Stimulated activated CD4-positive, alpha-beta T cell treated with anti-CD3 and anti-CD28 coated beads, Interleukin-15, amount 100 ng/mL, for 1 hour (primary cell): ENCODE data around the gene SPECC1.
A peak's percentile ranks its signal among the peaks of the same experiment; 100 is the strongest.
"Not testable (repeated sequence)": the region's sequence is repeated elsewhere in the genome, so short reads cannot be mapped to it uniquely, and the experiment has no call there.

Source experiments
- DNase-seq, 2 donors: peaks; one replicate each; pipeline ENCODE4 v3.0.0-alpha.2; 2020; ENCODE audit warnings: low read depth in 1 of 2, low spot score in 1 of 2

Gene SPECC1

DNA sequence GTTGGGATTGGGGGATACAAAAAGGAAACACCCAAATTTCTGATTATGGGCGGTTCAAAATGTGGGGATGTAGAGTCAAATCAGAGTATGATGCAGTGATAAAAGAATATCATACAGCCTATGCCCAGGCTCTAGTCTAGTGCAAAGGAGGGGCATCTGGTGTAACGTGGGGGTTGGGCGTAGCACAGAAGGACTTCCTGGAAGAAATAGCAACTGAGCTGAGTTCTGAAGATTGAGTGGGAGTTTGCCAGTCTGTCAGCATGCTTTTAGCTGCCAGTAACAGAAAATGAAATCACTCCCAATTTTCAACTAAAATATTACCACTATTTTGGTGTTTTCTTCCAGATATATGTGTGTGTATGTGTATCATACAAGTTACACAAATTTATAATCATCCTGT lies 196.9 kb downstream of the SPECC1 start:
- DNase-seq = no peak

DNA sequence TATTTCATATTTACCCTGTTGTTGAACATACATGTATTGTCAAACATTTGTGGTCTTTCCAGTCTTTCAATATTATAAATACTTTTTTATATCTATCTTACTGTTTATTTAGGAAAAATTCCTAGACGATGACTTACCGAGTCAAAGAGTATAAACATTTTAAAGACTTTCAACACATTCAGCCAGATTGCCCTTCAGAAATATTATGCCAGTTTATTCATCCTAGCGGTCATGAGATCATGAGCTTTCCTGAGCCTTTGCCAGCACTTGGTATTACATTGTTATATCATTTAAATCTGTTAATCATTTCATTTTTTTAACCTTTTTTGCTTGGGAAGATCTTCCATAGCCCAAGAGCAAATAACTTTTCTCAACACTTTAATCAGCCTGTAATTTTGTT lies 197.4 kb downstream of the SPECC1 start:
- no peak for DNase-seq

DNA sequence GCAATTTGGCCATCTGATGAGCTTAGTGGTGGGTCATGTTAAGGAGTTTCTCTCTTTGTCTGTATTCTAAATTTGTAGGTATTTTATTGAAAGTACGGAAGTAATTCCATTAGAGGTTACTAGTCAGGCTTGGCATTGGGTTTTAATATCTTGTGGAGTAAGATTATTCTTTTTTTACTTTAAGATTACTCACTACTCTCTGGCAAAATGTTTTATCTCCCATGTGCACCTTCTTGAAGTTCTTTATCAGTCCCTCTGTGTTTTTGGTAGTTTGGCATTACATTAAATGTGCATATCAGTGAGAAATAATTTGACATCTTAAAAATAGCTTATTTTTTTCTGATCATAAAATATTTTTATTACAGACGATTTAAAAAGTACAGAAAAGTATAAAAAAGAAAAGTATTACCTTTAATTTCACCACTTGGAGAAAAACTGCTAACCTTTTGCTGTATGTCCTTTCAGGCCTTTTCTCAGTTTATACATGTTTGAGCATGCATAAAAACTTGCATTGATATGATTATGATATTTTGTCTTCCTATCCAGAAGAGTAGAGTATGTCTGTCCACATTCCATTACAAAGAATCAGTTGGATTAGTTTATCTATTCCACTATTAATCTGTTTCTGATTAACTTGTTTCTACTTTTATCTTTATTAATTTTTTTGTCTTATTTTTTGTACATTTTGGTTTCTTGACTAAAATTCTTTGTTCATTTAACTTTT lies 198.3 kb downstream of the SPECC1 start:
- DNase-seq = no peak

DNA sequence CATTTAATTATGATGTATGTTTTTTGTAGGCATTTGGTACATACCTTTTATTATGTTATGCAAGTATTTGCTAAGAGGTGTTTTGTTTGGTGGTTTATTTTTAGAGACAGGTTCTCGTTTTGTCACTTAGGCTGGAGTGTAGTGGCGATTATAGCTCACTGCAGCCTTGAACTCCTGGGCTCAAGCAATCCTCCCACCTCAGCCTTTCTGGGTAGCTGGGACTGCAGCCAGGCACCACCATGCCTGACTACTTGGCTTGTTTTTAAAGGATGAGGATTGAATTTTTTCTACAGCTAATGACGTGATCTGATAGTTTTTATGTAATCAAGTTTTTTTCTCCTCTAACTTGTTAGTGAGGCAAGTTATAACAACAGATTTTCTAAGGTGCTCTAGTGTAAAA lies 199.6 kb downstream of the SPECC1 start:
- no peak for DNase-seq

DNA sequence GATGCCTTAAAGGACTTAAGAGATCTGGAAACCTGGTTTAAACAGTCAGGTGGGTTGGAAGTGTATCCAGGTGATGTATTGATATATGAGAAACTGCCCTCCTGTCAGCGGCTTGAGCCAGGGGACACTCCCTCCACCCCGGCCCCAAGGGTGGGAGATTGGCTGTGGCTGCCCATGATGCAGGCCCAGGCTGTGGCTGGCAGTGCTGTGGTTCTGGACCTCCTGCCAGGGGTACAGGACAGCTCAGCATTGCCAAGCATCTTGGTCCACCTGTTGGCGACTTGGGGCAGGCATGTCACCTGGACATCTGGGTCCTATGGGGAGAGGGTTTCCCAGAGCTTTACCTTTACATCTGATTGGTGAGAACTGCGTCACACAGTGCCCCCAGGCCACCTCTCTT lies 201.0 kb downstream of the SPECC1 start:
- no peak for DNase-seq

DNA sequence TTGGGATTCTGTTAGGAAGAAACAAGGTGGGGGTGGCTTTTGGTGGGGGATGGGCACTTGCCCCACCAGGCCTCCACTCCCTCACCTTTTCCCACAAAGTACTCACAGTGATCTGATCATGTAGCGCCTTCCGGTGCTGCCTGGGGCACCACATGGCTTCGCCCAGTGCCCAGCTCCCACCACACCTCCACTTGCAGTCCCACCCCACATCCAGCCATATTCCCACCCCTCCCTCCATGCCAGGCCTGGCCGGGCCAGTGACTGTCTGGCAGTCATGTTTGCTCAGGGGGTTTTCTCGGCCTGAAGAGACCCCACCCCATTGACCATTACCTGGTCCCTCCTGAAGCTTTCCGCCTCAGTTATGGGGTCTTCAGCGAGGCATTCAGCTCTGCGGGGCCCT lies 201.5 kb downstream of the SPECC1 start:
- no peak for DNase-seq

DNA sequence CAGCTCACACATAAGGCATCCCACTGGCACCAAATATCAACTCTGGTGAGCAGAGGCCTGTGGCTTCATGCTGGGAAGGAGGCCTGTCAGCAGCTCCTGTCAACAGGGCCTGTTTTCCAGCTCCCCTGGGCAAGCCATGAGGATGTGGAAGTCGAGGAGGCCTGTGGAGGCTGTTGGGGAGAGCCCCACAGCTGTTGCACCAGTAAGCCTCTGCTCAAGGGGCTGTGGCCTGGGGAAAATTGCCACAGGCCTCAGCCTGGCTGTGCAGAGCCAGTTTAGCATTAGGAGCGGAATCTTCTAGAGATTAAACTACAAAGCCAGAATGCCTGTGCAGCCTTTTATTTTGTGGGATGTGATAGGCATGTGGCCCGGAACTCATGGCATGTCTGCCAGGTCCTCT lies 202.1 kb downstream of the SPECC1 start:
- no peak for DNase-seq

DNA sequence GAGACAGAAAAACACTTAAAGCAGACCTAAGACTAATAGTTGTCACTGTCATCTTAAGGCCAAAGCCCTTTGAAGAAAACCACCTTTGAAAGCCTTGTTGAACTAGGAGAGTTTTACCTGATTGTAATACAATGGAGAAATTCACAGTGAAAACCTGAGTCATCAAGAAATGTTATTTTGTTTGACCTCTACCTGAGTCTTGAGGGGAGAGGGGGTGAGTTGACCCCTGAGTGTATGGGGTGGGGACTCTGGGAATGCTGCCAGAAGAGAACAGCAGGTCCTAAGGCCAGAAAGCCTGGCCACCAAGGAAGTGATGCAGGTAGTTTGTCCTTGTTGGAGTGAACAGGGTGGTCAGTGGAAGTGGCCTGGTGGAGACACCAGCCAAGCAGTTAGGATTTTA lies 204.3 kb downstream of the SPECC1 start:
- DNase-seq = no peak

DNA sequence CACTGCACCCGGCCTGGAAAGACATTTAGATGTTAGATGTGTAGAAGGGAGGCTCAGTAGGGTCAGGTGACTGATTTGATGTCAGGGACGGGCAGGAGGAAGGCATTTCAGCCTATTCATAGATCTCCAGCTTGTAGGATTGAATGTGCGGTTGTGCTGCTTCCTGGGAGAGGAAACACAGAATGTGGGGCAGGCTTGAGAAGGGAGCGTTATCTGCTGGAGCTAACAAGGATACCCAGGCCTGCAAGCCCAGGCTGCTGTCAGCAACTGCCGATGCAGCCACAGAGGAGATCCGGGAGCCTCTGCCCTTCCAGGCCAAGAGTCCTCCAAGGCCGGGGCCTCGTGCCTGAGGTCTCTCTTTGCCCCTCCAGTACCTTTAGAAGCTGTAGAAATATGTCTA lies 205.6 kb downstream of the SPECC1 start:
- DNase-seq = no peak

DNA sequence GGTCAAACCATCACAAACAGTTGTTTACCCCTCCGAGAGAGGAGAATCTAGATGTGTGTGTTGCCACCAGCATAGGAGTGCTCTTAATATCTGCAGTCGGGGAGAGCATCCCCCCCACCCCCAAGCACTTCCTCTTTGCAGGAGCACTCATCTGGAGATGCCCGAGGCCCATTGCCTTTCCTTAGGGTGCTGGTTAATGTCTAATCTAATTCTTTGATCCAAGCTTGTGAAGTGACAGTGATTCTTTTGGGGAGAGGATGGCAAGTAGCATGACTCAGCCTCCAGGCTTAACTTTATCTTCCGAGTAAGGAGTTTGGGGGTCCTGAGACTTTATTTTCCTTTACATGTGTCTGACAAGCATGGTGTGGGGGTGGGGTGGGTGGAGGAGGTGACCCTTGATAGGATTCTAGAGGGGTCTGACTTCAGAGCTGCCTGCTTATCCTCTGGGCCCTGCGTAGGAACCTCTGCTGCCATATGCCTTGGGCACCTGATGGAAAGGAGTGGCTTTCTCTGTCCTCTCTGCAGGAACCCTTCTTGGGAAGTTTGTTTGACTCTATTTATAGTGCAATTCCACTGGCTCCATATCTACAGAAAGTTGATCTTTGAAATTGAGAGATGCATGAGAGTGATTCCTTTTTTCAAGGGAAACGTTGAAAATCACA lies 207.1 kb downstream of the SPECC1 start:
- no peak for DNase-seq

DNA sequence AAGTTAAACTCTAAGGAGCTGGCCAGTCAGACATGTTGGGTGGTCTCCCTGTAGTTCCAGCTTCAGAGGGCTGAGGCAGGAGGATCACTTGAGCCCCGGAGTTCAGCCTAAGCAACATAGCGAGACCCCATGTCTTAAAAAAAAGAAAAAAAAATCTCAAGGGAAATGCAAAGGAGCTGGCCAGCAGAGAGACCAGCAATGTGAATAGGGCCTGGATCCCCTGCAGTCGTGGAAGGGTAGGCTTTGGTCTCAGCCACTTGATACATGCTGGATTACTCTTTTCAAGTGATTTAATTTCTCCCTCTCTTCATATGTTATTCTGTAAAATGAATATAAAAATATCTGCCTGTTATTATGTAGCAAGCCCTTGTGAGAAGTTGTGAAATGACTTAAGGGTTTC lies 207.7 kb downstream of the SPECC1 start:
- no peak for DNase-seq

DNA sequence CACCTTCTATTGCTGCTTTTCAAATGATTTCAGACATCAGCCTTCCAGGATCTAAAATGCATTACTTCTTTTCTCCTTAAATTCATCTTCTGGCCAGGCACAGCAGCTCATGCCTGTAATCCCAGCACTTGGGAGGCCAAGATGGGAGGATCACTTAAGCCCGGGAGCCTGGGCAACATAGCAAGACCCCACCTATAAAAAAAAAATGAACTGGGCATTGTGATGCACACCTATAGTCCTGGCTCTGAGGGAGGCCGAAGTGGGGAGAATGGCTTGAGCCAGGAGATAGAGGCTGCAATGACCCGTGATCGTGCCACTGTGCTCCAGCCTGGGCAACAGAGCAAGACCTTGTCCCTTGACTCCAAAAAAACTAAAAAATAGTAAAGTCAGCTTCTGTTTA lies 208.5 kb downstream of the SPECC1 start:
- no peak for DNase-seq

DNA sequence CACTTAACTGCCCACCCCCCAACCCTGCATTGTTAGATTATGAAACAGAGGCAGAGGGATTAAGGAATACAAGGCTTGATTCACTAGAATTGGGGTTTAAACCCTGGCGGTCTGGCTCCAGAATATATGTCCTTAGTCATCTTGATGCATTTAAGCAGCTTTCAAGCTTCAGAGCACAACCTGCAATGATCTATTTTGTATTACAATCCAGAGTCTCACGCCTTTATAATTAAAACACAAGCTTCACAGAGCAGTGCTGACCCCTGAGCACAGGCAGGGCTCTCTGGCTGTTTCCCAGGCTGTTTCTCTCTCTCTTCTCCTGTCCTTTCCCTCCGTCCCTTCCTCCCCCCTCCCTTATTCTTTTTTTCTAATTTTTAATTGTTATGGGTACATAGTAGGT lies 209.1 kb downstream of the SPECC1 start:
- DNase-seq = no peak

DNA sequence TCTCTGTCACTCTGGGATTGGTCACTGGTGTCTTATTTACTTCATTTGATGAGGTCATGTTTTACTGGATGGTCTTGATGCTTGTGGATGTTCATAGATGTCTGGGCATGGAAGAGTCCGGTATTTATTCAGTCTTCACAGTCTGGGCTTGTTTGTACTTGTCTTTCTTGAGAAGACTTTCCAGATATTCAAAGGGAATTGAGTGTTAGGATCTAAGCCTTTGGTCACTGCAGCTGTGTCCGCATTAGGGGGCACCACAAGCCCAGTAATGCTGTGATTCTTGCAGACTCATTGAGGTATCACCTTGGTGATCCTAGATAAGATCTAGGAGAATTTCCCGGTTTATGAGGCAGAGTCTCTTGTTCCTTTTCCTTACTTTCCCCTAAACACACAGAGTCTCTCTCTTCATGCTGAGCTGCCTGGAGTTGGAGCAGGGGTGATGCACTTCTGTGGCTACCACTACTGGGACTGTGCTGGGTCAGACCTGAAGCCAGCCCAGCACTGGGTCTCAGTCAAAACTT lies 214.7 kb downstream of the SPECC1 start:
- no peak for DNase-seq

DNA sequence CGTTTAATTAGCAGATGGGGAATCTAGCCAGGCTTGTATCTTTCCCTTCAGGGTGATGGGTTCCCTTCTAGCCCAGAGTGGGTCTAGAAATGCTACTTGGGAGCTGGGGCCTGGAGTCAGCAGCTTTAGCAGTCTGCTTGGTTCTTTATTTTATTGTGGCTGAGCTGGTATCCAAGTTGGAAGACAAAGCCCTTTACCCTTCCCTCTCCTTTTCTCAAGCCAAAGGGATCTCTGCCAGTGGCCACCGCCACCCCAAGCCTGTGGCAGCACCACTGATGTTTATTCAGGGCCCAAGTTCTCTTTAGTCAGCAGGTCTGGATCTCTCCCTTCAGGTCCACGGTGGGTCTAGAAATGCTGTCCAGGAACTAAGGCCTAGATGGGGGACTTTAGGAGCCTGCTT lies 215.2 kb downstream of the SPECC1 start:
- no peak for DNase-seq

DNA sequence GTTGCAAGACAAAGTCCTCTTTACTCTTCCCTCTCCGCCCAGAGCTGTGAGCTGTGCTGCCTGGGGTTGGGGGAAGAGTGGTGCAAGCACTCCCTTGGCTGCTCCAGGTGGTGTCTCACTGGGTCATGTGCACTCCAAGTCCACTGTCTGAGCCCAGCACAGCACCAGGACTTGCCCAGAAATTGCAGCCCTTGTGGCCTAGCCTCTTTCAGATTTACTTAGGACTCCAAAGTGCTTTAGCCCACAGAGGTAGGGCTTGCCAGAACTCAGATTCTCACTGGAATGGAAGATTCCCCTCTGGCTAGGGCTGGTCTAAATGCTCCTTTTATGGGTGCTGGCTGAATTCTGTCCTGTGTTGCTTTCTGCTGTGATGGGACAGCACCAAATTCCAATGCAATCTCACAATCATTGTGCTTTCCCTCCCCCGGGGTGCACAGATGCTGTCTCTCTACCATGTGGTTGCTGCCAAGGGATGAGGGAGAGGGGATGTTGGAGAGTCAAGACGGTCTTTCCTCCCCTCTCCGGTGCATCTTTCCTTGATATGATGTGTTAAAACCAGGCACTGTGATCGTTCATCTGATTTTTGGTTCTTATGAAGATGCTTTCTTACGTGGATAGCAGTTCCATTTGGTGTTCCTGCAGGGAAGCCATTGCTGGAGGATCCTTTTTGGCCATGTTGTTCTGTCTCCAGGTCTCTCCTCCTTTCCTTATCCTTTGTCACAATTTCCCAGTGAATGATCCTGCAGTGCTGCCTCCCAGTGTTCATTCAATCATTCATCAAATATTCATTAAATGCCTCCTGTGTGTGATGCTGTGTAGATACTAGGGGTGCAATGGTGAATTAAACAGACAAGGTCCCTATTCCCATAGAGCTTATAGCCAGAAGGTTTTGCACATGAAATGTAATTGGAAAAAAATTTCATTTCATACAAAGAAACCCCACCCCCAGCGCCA lies 216.3 kb downstream of the SPECC1 start:
- no peak for DNase-seq

DNA sequence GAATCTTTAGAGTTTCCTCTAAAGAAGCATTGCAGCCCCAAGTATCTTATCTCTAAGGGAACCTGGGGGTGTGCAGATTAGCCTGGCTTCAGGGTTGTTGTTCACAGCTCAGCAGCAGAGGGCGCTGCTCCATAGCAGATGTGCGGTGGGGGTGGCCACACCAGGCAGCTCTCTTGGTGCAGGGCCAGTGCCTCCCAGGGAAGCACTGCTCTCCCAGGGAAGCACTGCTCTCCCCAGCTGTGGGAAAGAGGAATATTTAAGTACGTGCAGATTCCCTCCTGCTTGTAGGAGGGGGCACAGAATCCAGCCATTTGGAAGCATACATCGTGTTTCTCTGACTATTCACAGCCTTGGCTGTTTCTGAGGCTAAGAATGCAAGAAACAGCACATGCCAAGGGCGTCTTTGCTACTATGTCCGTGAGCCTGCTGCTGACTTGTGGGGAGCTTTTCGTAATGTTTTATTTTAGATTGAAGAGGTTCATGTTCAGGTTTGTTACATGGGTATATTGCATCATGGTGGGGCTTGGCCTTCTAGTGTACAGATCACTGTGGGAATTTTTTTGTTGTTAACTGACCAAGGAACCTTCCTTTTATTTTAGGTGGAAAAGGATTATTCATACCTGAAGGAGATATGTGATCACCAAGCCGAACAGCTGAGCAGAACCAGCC lies 217.8 kb downstream of the SPECC1 start:
- peak; percentile 58 to 75 for DNase-seq

DNA sequence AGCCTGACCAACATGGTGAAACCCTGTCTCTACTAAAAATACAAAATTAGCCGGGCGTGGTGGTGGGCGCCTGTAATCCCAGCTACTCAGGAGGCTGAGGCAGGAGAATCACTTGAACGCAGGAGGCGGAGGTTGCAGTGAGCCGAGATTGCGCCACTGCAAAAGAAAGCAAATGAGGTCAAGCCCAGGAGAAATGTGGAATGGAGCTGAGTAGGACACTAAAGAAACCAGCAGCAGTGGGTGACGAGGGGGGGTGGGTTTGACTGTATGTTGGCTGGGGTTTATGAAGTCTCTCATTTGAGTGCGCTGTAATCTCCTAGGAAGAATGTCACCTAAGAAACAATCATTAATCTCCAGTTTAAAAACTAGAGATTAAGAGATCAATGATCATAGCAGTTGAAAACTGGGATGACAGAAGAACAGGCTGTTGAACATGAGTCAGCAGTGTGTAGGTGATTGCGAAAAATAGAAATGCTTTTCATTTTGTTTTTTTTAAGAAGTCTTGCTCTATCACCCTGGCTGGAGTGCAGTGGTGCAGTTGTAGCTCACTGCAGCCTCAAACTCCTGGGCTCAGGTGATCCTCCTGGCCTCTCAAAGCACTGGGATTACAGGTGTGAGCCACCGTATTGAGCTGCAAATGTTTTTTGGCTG lies 218.7 kb downstream of the SPECC1 start:
- not testable (repeated sequence) for DNase-seq

DNA sequence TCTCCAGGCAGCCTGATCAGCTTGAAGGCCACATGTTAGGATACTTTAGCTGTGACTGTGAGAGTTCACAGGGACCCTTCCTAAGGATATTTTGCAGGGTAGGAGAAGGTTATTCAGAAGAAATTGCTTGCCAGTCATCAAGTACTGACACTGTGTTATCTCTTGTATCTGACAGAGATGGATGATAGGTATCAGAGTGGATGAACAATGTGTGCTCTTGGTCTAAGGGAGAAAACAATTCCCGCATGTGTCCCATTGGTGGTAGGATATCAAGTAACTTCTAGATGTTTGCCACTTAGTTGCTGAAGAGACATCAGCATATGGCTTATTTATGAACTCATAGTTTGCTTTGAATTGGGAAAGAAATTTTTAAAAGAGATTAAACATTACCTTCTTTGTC lies 219.3 kb downstream of the SPECC1 start:
- DNase-seq = no peak

DNA sequence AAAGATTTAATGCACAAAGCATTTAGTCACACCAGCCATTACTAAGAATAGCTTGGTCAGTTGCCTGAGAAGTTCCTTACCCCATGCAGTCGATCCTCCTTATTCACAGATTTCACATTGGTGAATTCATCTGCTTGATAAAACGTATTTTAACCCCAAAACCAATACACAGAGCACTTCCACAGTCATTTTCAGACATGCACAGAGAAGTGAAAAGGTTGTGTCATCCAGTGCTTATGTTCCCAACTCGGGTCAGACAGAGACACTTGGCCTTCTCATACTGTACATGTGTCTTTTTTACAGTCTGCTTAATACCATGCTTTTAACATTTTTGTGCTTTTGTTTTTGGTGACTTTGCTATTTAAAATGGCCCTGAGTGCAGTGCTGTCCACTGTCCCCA lies 219.7 kb downstream of the SPECC1 start:
- no peak for DNase-seq

DNA sequence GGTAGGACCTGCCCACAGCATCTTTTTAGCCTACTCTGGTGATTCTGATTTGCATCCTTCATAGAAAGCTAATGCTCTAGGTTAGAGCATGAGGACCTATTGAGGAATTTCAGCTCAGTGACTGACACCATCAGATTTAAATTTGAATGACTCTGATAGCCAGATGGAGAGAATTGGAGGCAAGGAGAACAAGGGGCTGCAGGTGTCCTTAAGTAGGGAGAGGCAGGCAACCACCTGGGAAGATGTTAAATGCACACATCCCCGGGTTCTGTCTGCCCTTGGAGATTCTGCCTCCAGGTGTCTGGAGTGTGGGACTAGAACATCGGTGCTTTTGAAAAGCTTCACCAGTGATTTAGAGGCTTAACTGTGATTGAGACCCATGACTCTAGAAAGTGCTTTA lies 221.8 kb downstream of the SPECC1 start:
- no peak for DNase-seq
